Progenitor cell of endocrine pancreas (in vitro differentiated cells): ENCODE results near the gene OGG1. TPM values are rescaled to one million over a fixed set of nuclear protein-coding genes. Genes with fewer than 3 reads are reported as not detected.
A peak's percentile ranks its signal among the peaks of the same experiment; 100 is the strongest.

ENCODE experiments used
- DNase-seq: peaks from one replicate; pipeline ENCODE4 v3.0.0; 2021; ENCODE audit warnings: low spot score; ENCODE audit not compliant: unreplicated experiment
- H3K27ac Mint-ChIP-seq: 2 replicates; pipeline ENCODE4 v1.8.0; 2021; ENCODE audit warnings: mild to moderate bottlenecking, moderate library complexity, mixed read lengths
- H3K27me3 Mint-ChIP-seq: 2 replicates; pipeline ENCODE4 v1.8.0; 2021; ENCODE audit warnings: mixed read lengths
- H3K36me3 Mint-ChIP-seq: 2 replicates; pipeline ENCODE4 v1.8.0; 2022; ENCODE audit warnings: mixed read lengths; ENCODE audit not compliant: insufficient read depth
- H3K4me1 Mint-ChIP-seq: 2 replicates; pipeline ENCODE4 v1.8.0; 2021; ENCODE audit warnings: low read depth, mixed read lengths
- H3K4me3 Mint-ChIP-seq: 2 replicates; pipeline ENCODE4 v1.8.0; 2021; ENCODE audit warnings: low read depth, mild to moderate bottlenecking, moderate library complexity, mixed read lengths
- H3K9me3 Mint-ChIP-seq: 2 replicates; pipeline ENCODE4 v1.8.0; 2021; ENCODE audit warnings: low read depth, mixed read lengths
- CTCF ChIP-seq: fragments of 200-600 bp; sonication (generic); IDR thresholded peaks from one replicate; pipeline ENCODE4 v1.5.0; 2021; ENCODE audit warnings: antibody characterized with exemption, mild to moderate bottlenecking; ENCODE audit not compliant: unreplicated experiment
- total RNA-seq: library from RNA; stranded (reverse); gene quantifications from 2 replicates; pipeline ENCODE4 v1.2.1, GENCODE V29; 2021

The OGG1 gene
- total RNA-seq, 1 donor from 2014 or later, result 47.7 TPM

GRCh38 chr3:9729419-9729818 is 20.3 kb upstream of the OGG1 start:
- Mint-ChIP-seq H3K27me3 (peaks cover 21% of the 10 kb centered on the region), H3K27ac (no peak overlapping the region), H3K4me3 (no peak overlapping the region), H3K9me3 (no peaks in the 10 kb centered on the region), H3K36me3 (peaks cover 1% of the 10 kb centered on the region), H3K4me1 (peaks cover 13% of the 10 kb centered on the region)
- no peak for DNase-seq
- no peak for TF ChIP-seq CTCF

GRCh38 chr3:9730657-9731205 is 19.0 kb upstream of the OGG1 start:
- no peak for DNase-seq
- peaks cover 19% of the 10 kb centered on the region for H3K27me3 Mint-ChIP-seq
- H3K27ac Mint-ChIP-seq, result peak overlapping the region; percentile 100
- TF ChIP-seq CTCF, result no peak
- H3K4me1 Mint-ChIP-seq, result peaks cover 13% of the 10 kb centered on the region
- peak overlapping the region; percentile 96 for H3K4me3 Mint-ChIP-seq
- H3K36me3 Mint-ChIP-seq, result peaks cover 2% of the 10 kb centered on the region
- H3K9me3 Mint-ChIP-seq, result no peaks in the 10 kb centered on the region

- Mint-ChIP-seq H3K27ac (peak within 1 kb of the TSS; percentile 100), H3K36me3 (peaks cover 2% of the 10 kb centered on the region), H3K27me3 (peaks cover 15% of the 10 kb centered on the region), H3K4me3 (peak within 1 kb of the TSS; percentile 96), H3K4me1 (peaks cover 13% of the 10 kb centered on the region), H3K9me3 (no peaks in the 10 kb centered on the region)
- no peak for TF ChIP-seq CTCF
- DNase-seq, result peak; percentile 98
Measured at GRCh38 chr3:9731206-9732079, 18.3 kb upstream of the OGG1 start, which contains the start of gene BRPF1. Gene BRPF1 (plus strand): TSS chr3:9731735. CDS start chr3:9734141, 2,406 bp downstream.

- H3K4me3 Mint-ChIP-seq, result peak overlapping the region; percentile 96
- no peaks in the 10 kb centered on the region for H3K9me3 Mint-ChIP-seq
- peaks cover 2% of the 10 kb centered on the region for H3K36me3 Mint-ChIP-seq
- peaks cover 8% of the 10 kb centered on the region for H3K27me3 Mint-ChIP-seq
- H3K27ac Mint-ChIP-seq, result peak overlapping the region; percentile 88
- no peak for DNase-seq
- peaks cover 13% of the 10 kb centered on the region for H3K4me1 Mint-ChIP-seq
- TF ChIP-seq CTCF, result no peak
Measured at GRCh38 chr3:9732080-9732739, 17.5 kb upstream of the OGG1 start.

GRCh38 chr3:9732740-9733115 is 17.0 kb upstream of the OGG1 start:
- Mint-ChIP-seq H3K27ac (peak overlapping the region; percentile 88), H3K4me3 (peak overlapping the region; percentile 96), H3K36me3 (peaks cover 2% of the 10 kb centered on the region), H3K4me1 (peaks cover 13% of the 10 kb centered on the region), H3K27me3 (peaks cover 3% of the 10 kb centered on the region), H3K9me3 (no peaks in the 10 kb centered on the region)
- no peak for TF ChIP-seq CTCF
- DNase-seq, result no peak
